Activated CD8-positive, alpha-beta memory T cell treated with anti-CD3 and anti-CD28 coated beads, Interleukin-2, amount 50 U/mL, for 48 hours (primary cell): ENCODE data around the gene COL1A2.

Experiments
- DNase-seq: peaks from one replicate; pipeline ENCODE4 v3.0.0-alpha.2; 2020

COL1A2 gene

GRCh38 chr7:94436700-94437099 lies 42.0 kb downstream of the COL1A2 start:
- no peak for DNase-seq

GRCh38 chr7:94439893-94440381 lies 45.2 kb downstream of the COL1A2 start:
- DNase-seq = no peak

GRCh38 chr7:94440451-94441039 lies 45.9 kb downstream of the COL1A2 start:
- no peak for DNase-seq

- no peak for DNase-seq
These were observed 46.4 kb downstream of the COL1A2 start for GRCh38 chr7:94441138-94441537.

GRCh38 chr7:94442639-94443038 lies 47.9 kb downstream of the COL1A2 start:
- no peak for DNase-seq

GRCh38 chr7:94444813-94445212 lies 50.1 kb downstream of the COL1A2 start:
- no peak for DNase-seq

GRCh38 chr7:94445696-94446194 lies 51.0 kb downstream of the COL1A2 start:
- DNase-seq = no peak

- DNase-seq = no peak
These were observed 51.6 kb downstream of the COL1A2 start for GRCh38 chr7:94446308-94446707.

GRCh38 chr7:94449151-94449725 lies 54.5 kb downstream of the COL1A2 start:
- DNase-seq = no peak

GRCh38 chr7:94450044-94450697 lies 55.5 kb downstream of the COL1A2 start:
- DNase-seq = no peak

- no peak for DNase-seq
These were observed 56.5 kb downstream of the COL1A2 start for GRCh38 chr7:94451187-94451586.

GRCh38 chr7:94452239-94452638 lies 57.5 kb downstream of the COL1A2 start:
- DNase-seq = no peak

GRCh38 chr7:94453898-94454297 lies 59.2 kb downstream of the COL1A2 start:
- DNase-seq = no peak

- no peak for DNase-seq
These were observed 63.3 kb downstream of the COL1A2 start for GRCh38 chr7:94458041-94458440.

- DNase-seq = no peak
These were observed 71.8 kb downstream of the COL1A2 start for GRCh38 chr7:94466516-94466915.

GRCh38 chr7:94471604-94472003 lies 76.9 kb downstream of the COL1A2 start:
- DNase-seq = no peak

GRCh38 chr7:94472608-94473007 lies 77.9 kb downstream of the COL1A2 start:
- DNase-seq = no peak

- DNase-seq = no peak
These were observed 81.7 kb downstream of the COL1A2 start for GRCh38 chr7:94476251-94476840.

- no peak for DNase-seq
These were observed 83.2 kb downstream of the COL1A2 start for GRCh38 chr7:94477878-94478277.

GRCh38 chr7:94478648-94479214 lies 84.0 kb downstream of the COL1A2 start:
- no peak for DNase-seq
